Activated CD4-positive, alpha-beta T cell treated with anti-CD3 and anti-CD28 coated beads, Interleukin-2, amount 10 ng/mL, durations not matched to agents 24 days and 14 days (primary cell): Measurements from ENCODE around the gene PRRT2. TPM values are rescaled to one million over a fixed set of nuclear protein-coding genes. Genes with fewer than 3 reads are reported as not detected.

Experiments used
- DNase-seq: peaks from one replicate; pipeline ENCODE4 v3.0.0; 2022
- H3K27ac Mint-ChIP-seq: one replicate; pipeline ENCODE4 v1.8.0; 2022; ENCODE audit warnings: mild to moderate bottlenecking, mixed read lengths
- H3K27me3 Mint-ChIP-seq: one replicate; pipeline ENCODE4 v1.8.0; 2022; ENCODE audit warnings: mixed read lengths
- H3K36me3 Mint-ChIP-seq: one replicate; pipeline ENCODE4 v1.8.0; 2022; ENCODE audit warnings: low read depth, mild to moderate bottlenecking, mixed read lengths
- H3K4me1 Mint-ChIP-seq: one replicate; pipeline ENCODE4 v1.8.0; 2021; ENCODE audit warnings: mixed read lengths
- H3K4me3 Mint-ChIP-seq: one replicate; pipeline ENCODE4 v1.8.0; 2022; ENCODE audit warnings: mild to moderate bottlenecking, moderate library complexity, mixed read lengths
- H3K9me3 Mint-ChIP-seq: one replicate; pipeline ENCODE4 v1.8.0; 2021; ENCODE audit warnings: mixed read lengths
- intact Hi-C: fragments of 100-400 bp; cut with micrococcal nuclease; formaldehyde crosslinking; loops from one replicate; pipeline ENCODE4 v1.15.1; 2023
- total RNA-seq: library from RNA; stranded (reverse); gene quantifications from 2 replicates; pipeline ENCODE4 v1.2.3, GENCODE V29; 2022

The PRRT2 gene
- total RNA-seq, 1 donor from 2014 or later = 1.7 TPM

GRCh38 chr16:29858974-29859373 is 47.0 kb downstream of the PRRT2 start:
- H3K27ac Mint-ChIP-seq = peak overlapping the region; percentile 59
- no peak for DNase-seq
- intact Hi-C loops = no loop called here
- H3K4me1 Mint-ChIP-seq = peaks cover 21% of the 10 kb centered on the region
- peaks cover 30% of the 10 kb centered on the region for H3K36me3 Mint-ChIP-seq
- no peak overlapping the region for H3K4me3 Mint-ChIP-seq
- H3K9me3 Mint-ChIP-seq = no peaks in the 10 kb centered on the region
- H3K27me3 Mint-ChIP-seq = no peaks in the 10 kb centered on the region

GRCh38 chr16:29860218-29860617 is 48.2 kb downstream of the PRRT2 start:
- peaks cover 23% of the 10 kb centered on the region for H3K4me1 Mint-ChIP-seq
- H3K36me3 Mint-ChIP-seq = peaks cover 30% of the 10 kb centered on the region
- intact Hi-C loops = loop anchor here (10.0 kb wide), 2 partner anchors 115 to 165 kb away; partner anchors contain the start of genes C16orf92 and TAOK2
- no peak overlapping the region for H3K4me3 Mint-ChIP-seq
- H3K27ac Mint-ChIP-seq = no peak overlapping the region
- no peaks in the 10 kb centered on the region for H3K9me3 Mint-ChIP-seq
- no peaks in the 10 kb centered on the region for H3K27me3 Mint-ChIP-seq
- no peak for DNase-seq

GRCh38 chr16:29862383-29862883 is 50.4 kb downstream of the PRRT2 start:
- Mint-ChIP-seq H3K36me3 (peaks cover 27% of the 10 kb centered on the region), H3K27me3 (no peaks in the 10 kb centered on the region), H3K27ac (peak overlapping the region; percentile 87), H3K4me1 (peaks cover 23% of the 10 kb centered on the region), H3K4me3 (peak overlapping the region; percentile 96), H3K9me3 (no peaks in the 10 kb centered on the region)
- DNase-seq = peak; percentile 75
- intact Hi-C loops = loop anchor here (10.0 kb wide), 2 partner anchors 112 to 162 kb away; partner anchors contain the start of genes C16orf92 and TAOK2

GRCh38 chr16:29862884-29863668 is 51.1 kb downstream of the PRRT2 start, which contains the start of gene CDIPT:
CDIPT (minus strand) TSS chr16:29863226; CDS start chr16:29862857, 369 bp downstream.
- Mint-ChIP-seq H3K36me3 (peaks cover 27% of the 10 kb centered on the region), H3K4me3 (peak within 1 kb of the TSS; percentile 96), H3K27me3 (no peaks in the 10 kb centered on the region), H3K9me3 (no peaks in the 10 kb centered on the region), H3K27ac (peak within 1 kb of the TSS; percentile 98), H3K4me1 (peaks cover 25% of the 10 kb centered on the region)
- DNase-seq = peak; percentile 98
- intact Hi-C loops = loop anchor here (1.0 to 10.0 kb wide), 8 partner anchors 36 to 162 kb away; partner anchors contain the start of genes ASPHD1, C16orf92, INO80E and KCTD13

- Mint-ChIP-seq H3K4me3 (peak overlapping the region; percentile 96), H3K27me3 (no peaks in the 10 kb centered on the region), H3K9me3 (no peaks in the 10 kb centered on the region), H3K27ac (peak overlapping the region; percentile 98), H3K36me3 (peaks cover 22% of the 10 kb centered on the region), H3K4me1 (peaks cover 22% of the 10 kb centered on the region)
- intact Hi-C loops = loop anchor here (1.0 to 10.0 kb wide), 8 partner anchors 36 to 161 kb away; partner anchors contain the start of genes ASPHD1, C16orf92, INO80E and KCTD13
- DNase-seq = no peak
Measured at GRCh38 chr16:29863669-29863984, 51.6 kb downstream of the PRRT2 start.

GRCh38 chr16:29864205-29864604 is 52.2 kb downstream of the PRRT2 start:
- no peak overlapping the region for H3K4me3 Mint-ChIP-seq
- no peak for DNase-seq
- intact Hi-C loops = loop anchor here (10.0 kb wide), 2 partner anchors 111 to 161 kb away; partner anchors contain the start of genes C16orf92 and TAOK2
- peaks cover 19% of the 10 kb centered on the region for H3K36me3 Mint-ChIP-seq
- peaks cover 2% of the 10 kb centered on the region for H3K27me3 Mint-ChIP-seq
- peaks cover 22% of the 10 kb centered on the region for H3K4me1 Mint-ChIP-seq
- no peak overlapping the region for H3K27ac Mint-ChIP-seq
- no peaks in the 10 kb centered on the region for H3K9me3 Mint-ChIP-seq

Other genes starting within 250 kb of the PRRT2 start
- gene SPN, start 148.9 kb upstream of the PRRT2 start, total RNA-seq = 157 and 165 TPM in 2 replicates
- 5.8 and 6.3 TPM in 2 replicates for gene QPRT, start 133.0 kb upstream of the PRRT2 start, total RNA-seq
- 17.0 and 17.8 TPM in 2 replicates for gene C16orf54, start 66.2 kb upstream of the PRRT2 start, total RNA-seq
- not detected in 2 replicates for gene ZG16, start 33.9 kb upstream of the PRRT2 start, total RNA-seq
- 132 TPM in 2 replicates for gene KIF22, start 21.4 kb upstream of the PRRT2 start, total RNA-seq
- 378 and 380 TPM in 2 replicates for gene MAZ, start 5.7 kb upstream of the PRRT2 start, total RNA-seq
- 25.8 and 27.0 TPM in 2 replicates for gene PAGR1, start 4.0 kb downstream of the PRRT2 start, total RNA-seq
- gene MVP, start 8.3 kb downstream of the PRRT2 start, total RNA-seq = 116 and 122 TPM in 2 replicates
- 69.2 and 71.2 TPM in 2 replicates for gene CDIPT, start 51.0 kb downstream of the PRRT2 start, total RNA-seq
- 0.26 and 0.61 TPM in 2 replicates for gene SEZ6L2, start 87.4 kb downstream of the PRRT2 start, total RNA-seq
- 4.4 and 4.8 TPM in 2 replicates for gene ASPHD1, start 88.3 kb downstream of the PRRT2 start, total RNA-seq
- gene KCTD13, start 114.0 kb downstream of the PRRT2 start, total RNA-seq = 51.4 and 58.8 TPM in 2 replicates
- gene TMEM219, start 149.9 kb downstream of the PRRT2 start, total RNA-seq = 41.7 and 43.8 TPM in 2 replicates
- gene TAOK2, start 161.7 kb downstream of the PRRT2 start, total RNA-seq = 35.8 and 38.7 TPM in 2 replicates
- gene HIRIP3, start 183.4 kb downstream of the PRRT2 start, total RNA-seq = 45.9 and 47.7 TPM in 2 replicates
- 129 and 133 TPM in 2 replicates for gene INO80E, start 184.0 kb downstream of the PRRT2 start, total RNA-seq
- gene DOC2A, start 198.8 kb downstream of the PRRT2 start, total RNA-seq = 2.7 and 3.2 TPM in 2 replicates
- gene C16orf92, start 211.0 kb downstream of the PRRT2 start, total RNA-seq = not detected in 2 replicates
- gene TLCD3B, start 219.1 kb downstream of the PRRT2 start, total RNA-seq = 1.5 and 1.8 TPM in 2 replicates